Fibroblast of mammary gland (primary cell): Measurements from ENCODE around the gene GSTO1.
"Not testable (repeated sequence)": the region's sequence is repeated elsewhere in the genome, so short reads cannot be mapped to it uniquely, and the experiment has no call there.

Source experiments
- DNase-seq: peaks from one replicate; pipeline ENCODE4 v3.0.0-alpha.2; 2010; ENCODE audit warnings: low read depth
- H3K4me3 ChIP-seq: 2 replicates; pipeline ENCODE4 v1.5.1; 2011; ENCODE audit warnings: low read depth, mild to moderate bottlenecking, low read length, moderate library complexity; ENCODE audit not compliant: control insufficient read depth
- CTCF ChIP-seq: conservative IDR thresholded peaks from 2 replicates; pipeline ENCODE4 v1.5.1; 2011; ENCODE audit warnings: low read depth, low read length, inconsistent platforms; ENCODE audit not compliant: control insufficient read depth, insufficient read depth

The GSTO1 gene

DNA sequence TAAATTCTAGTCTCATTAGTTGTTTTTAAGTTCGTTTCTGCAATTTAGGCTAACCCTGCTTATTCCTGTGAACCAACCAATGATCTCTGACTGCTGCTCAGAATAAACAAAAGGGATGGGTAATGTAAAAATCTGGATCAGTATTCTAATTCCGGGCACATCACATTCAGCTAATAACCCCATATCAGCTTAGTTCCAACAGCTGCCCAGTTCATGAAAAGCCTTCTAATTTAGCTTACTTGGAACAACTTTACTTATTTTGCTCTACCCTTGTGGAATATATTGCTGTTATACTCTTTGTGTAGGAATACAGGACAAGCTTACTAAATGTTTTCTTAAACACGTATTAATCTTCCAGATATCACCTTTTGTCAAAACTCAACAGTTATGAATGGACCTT is 18.9 kb upstream of the GSTO1 start:
- no peak for DNase-seq
- TF ChIP-seq CTCF, result no peak
- H3K4me3 ChIP-seq, result no peak overlapping the region

DNA sequence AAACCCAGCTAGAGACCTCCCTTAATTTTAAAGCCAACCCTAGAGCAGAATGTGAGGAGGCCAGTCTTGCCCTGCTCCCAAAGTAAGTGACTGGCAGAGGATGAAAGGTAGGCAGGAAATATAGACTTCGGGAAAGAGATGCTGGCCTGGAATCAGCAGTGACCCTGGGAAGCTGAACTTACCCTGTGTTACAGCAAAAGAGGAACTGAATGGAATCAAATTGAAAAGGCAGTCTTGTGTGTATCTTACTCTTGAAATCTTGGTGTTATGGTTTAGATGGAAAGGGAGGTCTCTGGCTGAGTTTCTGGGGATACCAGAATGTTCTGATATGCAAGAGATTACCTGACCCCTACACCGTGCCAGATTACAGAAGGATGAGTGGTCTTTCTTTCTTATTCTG is 14.6 kb upstream of the GSTO1 start:
- no peak for TF ChIP-seq CTCF
- H3K4me3 ChIP-seq, result no peak overlapping the region
- no peak for DNase-seq

DNA sequence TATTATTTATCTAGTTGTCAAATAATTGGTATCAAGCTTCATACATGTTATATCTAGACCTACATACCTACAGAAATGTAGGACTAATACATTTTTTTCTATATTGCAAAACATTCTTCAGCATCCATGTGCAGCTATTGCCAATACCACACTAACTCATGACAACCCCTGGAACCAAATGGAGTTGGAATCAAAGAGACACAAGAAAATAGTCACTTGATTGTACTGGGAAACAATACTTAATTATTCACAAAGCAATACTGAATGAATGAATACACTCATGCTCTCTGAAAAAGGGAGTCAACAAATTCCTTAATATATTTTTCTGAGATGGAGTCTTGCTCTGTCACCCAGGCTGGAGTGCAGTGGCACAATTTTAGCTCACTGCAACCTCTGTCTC is 12.1 kb upstream of the GSTO1 start:
- no peak for TF ChIP-seq CTCF
- H3K4me3 ChIP-seq, result no peak overlapping the region
- DNase-seq, result no peak

GRCh38 chr10:104243009-104243408 is 11.7 kb upstream of the GSTO1 start:
- H3K4me3 ChIP-seq, DNase-seq: not testable (repeated sequence)

- TF ChIP-seq CTCF, result no peak
- no peak overlapping the region for H3K4me3 ChIP-seq
- no peak for DNase-seq
Observed at GRCh38 chr10:104243512-104243911, 11.2 kb upstream of the GSTO1 start.

- no peak for DNase-seq
- H3K4me3 ChIP-seq, result no peak overlapping the region
- no peak for TF ChIP-seq CTCF
Observed at GRCh38 chr10:104245066-104245632, 9.5 kb upstream of the GSTO1 start.

DNA sequence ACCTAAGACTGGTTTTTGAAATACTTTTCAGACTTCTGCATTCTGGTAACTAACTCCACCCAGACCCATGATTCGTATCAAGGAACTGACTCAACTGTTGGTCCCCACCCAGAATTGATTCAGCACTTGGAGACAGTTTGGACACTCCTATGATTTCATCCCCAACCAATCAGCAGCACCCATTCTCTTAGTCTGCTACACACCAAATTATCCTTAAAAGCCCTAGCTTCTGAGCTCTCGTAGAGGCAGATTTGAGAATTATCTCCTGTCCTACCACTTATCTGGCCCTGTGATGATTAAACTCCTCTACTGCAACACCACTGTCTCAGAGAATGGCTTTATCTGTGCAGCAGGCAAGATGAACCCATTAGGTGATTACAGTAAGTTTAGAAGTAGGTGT is 7.7 kb upstream of the GSTO1 start:
- no peak for TF ChIP-seq CTCF
- DNase-seq, result peak; percentile 96
- no peak overlapping the region for H3K4me3 ChIP-seq
